Right lobe of liver (tissue), 6 donors: ENCODE data around the gene PRR23C. TPM values are rescaled to one million over a fixed set of nuclear protein-coding genes. Genes with fewer than 3 reads are reported as not detected.

Source experiments
- ATAC-seq, 4 donors: fragments of 200-7000 bp; cut with Tn5 transposase; one replicate each; pipeline ENCODE4 v1.9.1; 2020; ENCODE audit warnings: mild to moderate bottlenecking in 4 of 4, moderate library complexity in 4 of 4
- DNase-seq, 3 donors: peaks; one replicate each; pipeline ENCODE4 v3.0.0-alpha.2; 2020
- H3K27ac ChIP-seq, 3 donors: fragments of 200-600 bp; one replicate each; pipeline ENCODE4 v1.8.0; 2022
- H3K27me3 ChIP-seq, 2 donors: fragments of 200-600 bp; one replicate each; pipeline ENCODE4 v1.8.0; 2022
- H3K36me3 ChIP-seq, 4 donors: fragments of 200-600 bp; sonication (generic) in 1 of 4; one replicate each; pipeline versions ENCODE4 v1.5.1 to v1.8.0; 2017 to 2022; ENCODE audit warnings: control low read depth in 1 of 4
- H3K4me1 ChIP-seq, 4 donors: fragments of 200-600 bp; sonication (generic) in 1 of 4; one replicate each; pipeline versions ENCODE4 v1.5.1 to v1.8.0; 2017 to 2022; ENCODE audit warnings: control low read depth in 1 of 4
- H3K4me3 ChIP-seq, 3 donors: fragments of 200-600 bp; one replicate each; pipeline ENCODE4 v1.8.0; 2022
- H3K9me3 ChIP-seq, 4 donors: fragments of 200-600 bp; sonication (generic) in 1 of 4; one replicate each; pipeline versions ENCODE4 v1.5.1 to v1.8.0; 2017 to 2022; ENCODE audit warnings: control low read depth in 1 of 4
- CTCF ChIP-seq, 4 donors: fragments of 200-600 bp in 3 of 4; fragments of 450-650 bp in 1 of 4; IDR thresholded peaks; one replicate each; pipeline versions ENCODE4 v1.5.1 to v1.8.0; 2016 to 2022; ENCODE audit warnings: antibody characterized with exemption in 4 of 4, mild to moderate bottlenecking in 2 of 4
- POLR2A ChIP-seq: fragments of 450-650 bp; IDR thresholded peaks from one replicate; pipeline ENCODE4 v1.6.1; 2017; ENCODE audit warnings: antibody characterized with exemption, mild to moderate bottlenecking
- WGBS: methylation state at CpG from one replicate; pipeline ENCODE4 v1.1.6; 2018; ENCODE audit warnings: low coverage, low lambda C conversion rate; ENCODE audit not compliant: insufficient coverage; ENCODE audit errors: missing lambda C conversion rate; 5-methylcytosine and 5-hydroxymethylcytosine counted together
- intact Hi-C, 2 donors: fragments of 100-400 bp; cut with DNase I; formaldehyde crosslinking; loops; one replicate each; pipeline versions ENCODE4 v1.11.2 to v1.14.1; 2022
- total RNA-seq, 6 experiments: library from RNA; depleted of rRNA in 2 of 6; stranded (reverse); fragments of >200 nt in 2 of 6; fragmentation: NEBNext Ultra II Directional in 3 of 6; extraction: Animal tissue kit (Norgen Biotek cat#: 25700) in 3 of 6; gene quantifications; one replicate each; pipeline versions ENCODE4 v1.1.0 to v1.2.4, GENCODE V29; 2016 to 2023
- donor health status: DM: no; HTN: yes; CAD: no.
- donor health status: DM: no; HTN: no; CAD: no.
- donor health status: DM: no; HTN: no; CAD: no.
- donor health status: DM: no; HTN: yes; CAD: no.
- donor health status: DM: no; HTN: yes; CAD: no.

Gene PRR23C
- total RNA-seq, 6 experiments from 2014 or later: not detected

- Histone ChIP-seq H3K4me3 (no peak overlapping the region), H3K4me1 (no peaks in the 10 kb centered on the region), H3K9me3 (no peaks in the 10 kb centered on the region), H3K36me3 (no peaks in the 10 kb centered on the region), H3K27ac (no peak overlapping the region), H3K27me3 (no peaks in the 10 kb centered on the region)
- DNase-seq (no peak), ATAC-seq (no peak)
- TF ChIP-seq CTCF (IDR thresholded peaks at IDR 0.05): no peak
- TF ChIP-seq POLR2A: no peak
- WGBS: 82% methylated on average over 5 of the region's 45 CpGs
- intact Hi-C loops: no loop called here
Measured at GRCh38 chr3:139005356-139005993, 39.2 kb downstream of the PRR23C start.

GRCh38 chr3:138995706-138996105 is 49.0 kb downstream of the PRR23C start:
- no peak for TF ChIP-seq POLR2A
- Histone ChIP-seq H3K9me3 (no peaks in the 10 kb centered on the region), H3K27me3 (no peaks in the 10 kb centered on the region), H3K4me1 (no peaks in the 10 kb centered on the region), H3K27ac (no peak overlapping the region), H3K4me3 (no peak overlapping the region), H3K36me3 (no peaks in the 10 kb centered on the region)
- WGBS: 75% methylated on average over 1 of the region's 1 CpG
- DNase-seq (no peak), ATAC-seq (no peak)
- intact Hi-C loops: no loop called here

Other genes with a start within 250 kb of the PRR23C start
- gene PIK3CB, start 210.0 kb downstream of the PRR23C start, total RNA-seq: 10 to 100 TPM; 12.1 to 20.9 (median 14.6) TPM
- not detected for gene FOXL2, start 97.8 kb downstream of the PRR23C start, total RNA-seq
- gene FOXL2NB, start 97.7 kb downstream of the PRR23C start, total RNA-seq: not detected
- gene PRR23A, start 38.6 kb downstream of the PRR23C start, total RNA-seq: not detected
- gene PRR23B, start 24.0 kb downstream of the PRR23C start, total RNA-seq: not detected